ENCODE data around the gene EPB41L4A. TPM values are rescaled to one million over a fixed set of nuclear protein-coding genes. Genes with fewer than 3 reads are reported as not detected.
A peak's percentile ranks its signal among the peaks of the same experiment; 100 is the strongest.

Gene EPB41L4A
- total and polyA plus RNA-seq, 2 experiments from 2014 or later: 10.5 to 14.4 TPM

DNA sequence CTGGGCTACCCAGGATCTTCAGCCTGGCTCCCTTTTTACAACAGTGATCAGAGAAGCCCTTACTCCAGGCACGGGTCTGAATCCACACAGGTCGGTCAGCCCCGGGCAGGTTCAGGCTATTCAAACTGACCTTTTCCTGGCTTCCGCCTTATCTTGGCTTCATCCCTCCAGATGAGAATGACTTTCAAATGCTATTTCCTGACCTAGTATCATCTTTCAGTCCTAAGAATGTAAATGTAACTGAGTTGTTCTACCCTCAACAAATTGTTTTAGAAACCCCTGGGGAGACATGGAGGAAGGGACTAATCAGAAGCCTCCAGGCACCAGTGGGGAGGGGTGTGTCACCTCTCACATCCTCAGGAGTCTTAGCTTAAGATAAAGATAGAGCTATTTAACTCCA is 213.2 kb downstream of the EPB41L4A start:
- DNase-seq (ENCODE audit: low read depth in 1 of 2, low spot score in 1 of 2): peak in 1 of 2 donors; percentile 9
- TF ChIP-seq, protein P1, sequence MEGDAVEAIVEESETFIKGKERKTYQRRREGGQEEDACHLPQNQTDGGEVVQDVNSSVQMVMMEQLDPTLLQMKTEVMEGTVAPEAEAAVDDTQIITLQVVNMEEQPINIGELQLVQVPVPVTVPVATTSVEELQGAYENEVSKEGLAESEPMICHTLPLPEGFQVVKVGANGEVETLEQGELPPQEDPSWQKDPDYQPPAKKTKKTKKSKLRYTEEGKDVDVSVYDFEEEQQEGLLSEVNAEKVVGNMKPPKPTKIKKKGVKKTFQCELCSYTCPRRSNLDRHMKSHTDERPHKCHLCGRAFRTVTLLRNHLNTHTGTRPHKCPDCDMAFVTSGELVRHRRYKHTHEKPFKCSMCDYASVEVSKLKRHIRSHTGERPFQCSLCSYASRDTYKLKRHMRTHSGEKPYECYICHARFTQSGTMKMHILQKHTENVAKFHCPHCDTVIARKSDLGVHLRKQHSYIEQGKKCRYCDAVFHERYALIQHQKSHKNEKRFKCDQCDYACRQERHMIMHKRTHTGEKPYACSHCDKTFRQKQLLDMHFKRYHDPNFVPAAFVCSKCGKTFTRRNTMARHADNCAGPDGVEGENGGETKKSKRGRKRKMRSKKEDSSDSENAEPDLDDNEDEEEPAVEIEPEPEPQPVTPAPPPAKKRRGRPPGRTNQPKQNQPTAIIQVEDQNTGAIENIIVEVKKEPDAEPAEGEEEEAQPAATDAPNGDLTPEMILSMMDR (IDR thresholded peaks at IDR 0.05; ENCODE audit: low read depth, low read length): no peak
- Histone ChIP-seq H3K9me3 (ENCODE audit: low read depth) (no peaks in the 10 kb centered on the region), H3K27ac (no peak overlapping the region), H3K36me3 (no peaks in the 10 kb centered on the region), H3K4me1 (ENCODE audit: low read depth) (peaks cover 9% of the 10 kb centered on the region), H3K4me3 (no peak overlapping the region), H3K27me3 (no peaks in the 10 kb centered on the region)

- TF ChIP-seq, protein P1 (IDR thresholded peaks at IDR 0.05; ENCODE audit: low read depth, low read length): no peak
- H3K4me1 ChIP-seq (ENCODE audit: low read depth): peaks cover 9% of the 10 kb centered on the region
- DNase-seq (ENCODE audit: low read depth in 1 of 2, low spot score in 1 of 2): no peak
- no peaks in the 10 kb centered on the region for H3K36me3 ChIP-seq
- H3K27me3 ChIP-seq: no peaks in the 10 kb centered on the region
- H3K9me3 ChIP-seq (ENCODE audit: low read depth): no peaks in the 10 kb centered on the region
- no peak overlapping the region for H3K4me3 ChIP-seq
- no peak overlapping the region for H3K27ac ChIP-seq
Measured at GRCh38 chr5:112203229-112203628, 215.8 kb downstream of the EPB41L4A start.

DNA sequence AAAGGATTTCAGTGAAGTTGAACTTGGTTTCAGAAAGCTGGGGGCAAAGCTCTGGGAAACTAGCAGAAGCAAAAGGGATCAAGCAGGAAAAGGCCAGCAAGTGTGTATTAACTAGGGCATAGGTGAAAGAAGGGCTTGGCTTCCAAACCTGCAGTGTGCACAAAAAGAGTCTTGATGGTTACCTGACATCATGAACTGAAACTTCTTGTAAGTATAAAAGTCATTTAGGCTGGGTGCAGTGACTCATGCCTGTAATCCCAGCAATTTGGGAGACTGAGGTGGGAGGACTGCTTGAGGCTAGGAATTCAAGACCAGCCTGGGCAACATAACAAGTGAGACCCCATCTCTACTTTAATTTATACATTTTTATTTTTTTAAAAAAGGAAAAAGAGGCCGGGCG is 216.4 kb downstream of the EPB41L4A start:
- Histone ChIP-seq H3K4me3 (no peak overlapping the region), H3K27me3 (no peaks in the 10 kb centered on the region), H3K4me1 (ENCODE audit: low read depth) (peaks cover 9% of the 10 kb centered on the region), H3K36me3 (no peaks in the 10 kb centered on the region), H3K27ac (no peak overlapping the region), H3K9me3 (ENCODE audit: low read depth) (no peaks in the 10 kb centered on the region)
- DNase-seq (ENCODE audit: low read depth in 1 of 2, low spot score in 1 of 2): no peak
- TF ChIP-seq, protein P1 (IDR thresholded peaks at IDR 0.05; ENCODE audit: low read depth, low read length): no peak

- Histone ChIP-seq H3K9me3 (ENCODE audit: low read depth) (no peaks in the 10 kb centered on the region), H3K4me3 (no peak overlapping the region), H3K4me1 (ENCODE audit: low read depth) (peaks cover 8% of the 10 kb centered on the region), H3K36me3 (no peaks in the 10 kb centered on the region), H3K27ac (no peak overlapping the region), H3K27me3 (no peaks in the 10 kb centered on the region)
- DNase-seq (ENCODE audit: low read depth in 1 of 2, low spot score in 1 of 2): no peak
- TF ChIP-seq, protein P1 (IDR thresholded peaks at IDR 0.05; ENCODE audit: low read depth, low read length): no peak
Measured at GRCh38 chr5:112201141-112201540, 217.9 kb downstream of the EPB41L4A start.

GRCh38 chr5:112200131-112200530 is 218.9 kb downstream of the EPB41L4A start:
- Histone ChIP-seq H3K27ac (no peak overlapping the region), H3K27me3 (no peaks in the 10 kb centered on the region), H3K9me3 (ENCODE audit: low read depth) (no peaks in the 10 kb centered on the region), H3K4me1 (ENCODE audit: low read depth) (no peaks in the 10 kb centered on the region), H3K36me3 (no peaks in the 10 kb centered on the region), H3K4me3 (no peak overlapping the region)
- TF ChIP-seq, protein P1 (IDR thresholded peaks at IDR 0.05; ENCODE audit: low read depth, low read length): no peak
- DNase-seq (ENCODE audit: low read depth in 1 of 2, low spot score in 1 of 2): no peak

GRCh38 chr5:112196584-112196983 is 222.5 kb downstream of the EPB41L4A start:
- TF ChIP-seq, protein P1 (IDR thresholded peaks at IDR 0.05; ENCODE audit: low read depth, low read length): no peak
- no peaks in the 10 kb centered on the region for H3K4me1 ChIP-seq (ENCODE audit: low read depth)
- H3K4me3 ChIP-seq: no peak overlapping the region
- H3K27me3 ChIP-seq: no peaks in the 10 kb centered on the region
- H3K36me3 ChIP-seq: no peaks in the 10 kb centered on the region
- no peaks in the 10 kb centered on the region for H3K9me3 ChIP-seq (ENCODE audit: low read depth)
- no peak for DNase-seq (ENCODE audit: low read depth in 1 of 2, low spot score in 1 of 2)
- H3K27ac ChIP-seq: no peak overlapping the region

All from cardiac muscle cell (in vitro differentiated cells and primary cell).